HG02759 (cell line): ENCODE data around the gene ABHD17B.
"Not testable (repeated sequence)": the region's sequence is repeated elsewhere in the genome, so short reads cannot be mapped to it uniquely, and the experiment has no call there.

Experiments used
- ATAC-seq: cut with Tn5 transposase; IDR thresholded peaks from one replicate; pipeline ENCODE4 v1.9.1; 2021; ENCODE audit warnings: mild to moderate bottlenecking, moderate library complexity; ENCODE audit not compliant: unreplicated experiment

ABHD17B gene

GRCh38 chr9:71916834-71917534, 6.0 kb upstream of the ABHD17B start:
- ATAC-seq: peak; percentile 96

DNA sequence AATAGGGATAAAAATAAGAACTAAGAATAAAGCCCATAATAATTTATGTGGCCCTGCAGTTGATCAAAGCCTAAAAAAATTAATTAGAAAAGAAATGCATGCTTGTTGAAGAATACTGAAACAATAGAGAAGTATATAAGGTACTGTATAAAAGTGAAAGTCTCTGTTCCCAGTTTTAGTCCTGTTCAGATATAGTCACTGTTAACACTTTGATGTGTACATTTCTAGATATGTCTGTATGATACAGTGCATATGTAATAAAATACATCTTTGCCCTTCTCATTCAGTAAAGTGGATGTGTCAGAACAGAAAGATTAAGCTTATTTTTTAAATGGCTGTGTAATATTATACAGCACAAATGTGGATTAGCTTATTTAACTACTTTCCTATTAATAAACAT, 4.5 kb upstream of the ABHD17B start:
- ATAC-seq: no peak

- no peak for ATAC-seq
These were observed 929 bp upstream of the ABHD17B start for GRCh38 chr9:71911908-71912335.

GRCh38 chr9:71910650-71911060, 338 bp downstream of the ABHD17B start:
- ATAC-seq: peak; percentile 21

GRCh38 chr9:71909887-71910649, 925 bp downstream of the ABHD17B start:
- ATAC-seq: peak; percentile 12

- no peak for ATAC-seq
These were observed 2.2 kb downstream of the ABHD17B start for GRCh38 chr9:71908825-71909224.

GRCh38 chr9:71904076-71904475, 6.9 kb downstream of the ABHD17B start:
- no peak for ATAC-seq

- ATAC-seq: no peak
These were observed 9.0 kb downstream of the ABHD17B start for GRCh38 chr9:71901695-71902597.

- ATAC-seq: not testable (repeated sequence)
These were observed 12.2 kb downstream of the ABHD17B start for GRCh38 chr9:71898756-71899155.

DNA sequence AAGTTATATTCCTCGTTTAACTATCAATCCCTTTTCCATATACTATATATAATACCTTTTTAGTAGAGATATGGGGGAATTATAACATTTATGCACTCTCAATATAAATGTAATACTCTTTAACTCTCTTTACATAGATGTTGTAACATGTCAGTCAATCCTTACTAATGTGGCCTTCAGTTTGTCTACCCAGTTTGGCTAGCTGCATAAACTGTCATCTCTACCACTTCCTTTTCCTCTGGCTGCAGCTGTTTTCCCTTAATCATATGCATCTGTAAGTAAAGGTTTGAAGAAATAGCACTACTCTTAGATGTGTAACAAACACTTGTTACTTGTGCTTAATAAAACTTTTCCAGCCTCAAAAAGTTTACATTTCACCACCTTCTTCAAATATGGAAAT, 13.4 kb downstream of the ABHD17B start:
- ATAC-seq: peak; percentile 55

GRCh38 chr9:71896761-71897160, 14.2 kb downstream of the ABHD17B start:
- ATAC-seq: no peak

- ATAC-seq: no peak
These were observed 15.0 kb downstream of the ABHD17B start for GRCh38 chr9:71895955-71896354.

DNA sequence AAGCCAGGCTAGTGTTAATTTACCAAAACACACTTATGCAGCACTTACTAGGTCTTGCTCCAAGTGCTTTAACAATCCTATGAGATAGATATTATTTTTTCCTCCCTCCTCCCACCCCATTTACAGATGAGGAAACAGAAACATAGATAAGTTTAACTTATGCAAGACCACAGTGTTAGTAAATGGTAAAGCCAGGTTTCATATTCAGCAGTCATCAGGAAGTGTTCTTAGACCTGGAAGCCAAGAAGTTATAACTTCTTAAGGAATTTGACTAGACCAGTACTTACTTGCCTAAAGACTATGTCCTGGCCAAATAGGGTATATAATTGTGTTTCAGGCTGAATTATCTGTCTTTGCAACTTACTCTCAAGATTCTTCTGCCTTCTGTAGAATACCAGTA, 15.9 kb downstream of the ABHD17B start:
- ATAC-seq: peak; percentile 48

DNA sequence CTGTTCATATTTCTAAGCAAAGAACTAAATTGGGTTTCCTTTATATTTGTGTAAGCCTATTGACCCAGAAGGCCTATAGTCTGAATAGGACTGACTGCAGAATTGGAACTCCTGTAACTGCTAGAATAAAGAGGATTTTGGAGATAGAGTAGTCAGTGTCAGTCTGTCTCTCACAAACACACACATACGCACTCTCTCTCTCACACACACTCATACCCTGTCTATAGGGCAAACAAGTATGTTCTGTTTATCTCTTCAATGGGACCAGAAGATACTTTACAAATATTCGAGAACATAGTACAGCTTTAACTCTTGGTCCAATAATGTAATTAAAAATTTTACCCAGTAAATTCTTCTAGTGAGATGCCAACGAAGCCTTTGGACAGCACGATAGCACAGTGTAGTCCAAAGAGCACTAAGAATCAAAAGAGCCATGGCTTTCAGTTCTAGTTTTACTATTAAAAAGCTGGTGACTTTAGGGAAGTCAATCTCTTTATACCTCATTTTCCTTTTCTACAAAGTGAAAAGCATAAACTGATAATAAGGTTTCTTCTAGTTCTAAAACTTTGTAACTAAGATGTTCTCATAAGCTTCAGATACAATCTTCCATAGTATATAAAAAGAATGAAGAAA, 19.3 kb downstream of the ABHD17B start:
- ATAC-seq: peak; percentile 41

GRCh38 chr9:71890042-71890679, 20.8 kb downstream of the ABHD17B start:
- no peak for ATAC-seq

GRCh38 chr9:71887362-71887761, 23.6 kb downstream of the ABHD17B start:
- ATAC-seq: no peak

GRCh38 chr9:71886541-71886940, 24.5 kb downstream of the ABHD17B start:
- ATAC-seq: no peak

DNA sequence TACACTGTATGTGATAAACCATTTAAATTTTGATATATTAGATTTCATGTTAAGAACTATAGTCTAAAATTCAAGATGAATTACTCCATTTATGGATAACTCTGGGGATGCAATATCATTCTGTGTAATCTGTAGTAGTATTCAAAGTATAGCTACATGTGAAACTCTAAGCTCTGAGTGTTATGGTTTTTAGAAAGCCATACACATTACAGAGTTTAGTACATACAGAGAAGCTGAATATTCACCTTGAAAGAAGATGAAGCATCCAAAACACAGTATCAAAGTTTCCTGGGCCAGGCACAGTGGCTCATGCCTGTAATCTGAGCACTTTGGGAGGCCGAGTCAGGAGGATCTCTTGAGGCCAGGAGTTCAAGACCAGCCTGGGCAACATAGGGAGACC, 25.0 kb downstream of the ABHD17B start:
- ATAC-seq: no peak

DNA sequence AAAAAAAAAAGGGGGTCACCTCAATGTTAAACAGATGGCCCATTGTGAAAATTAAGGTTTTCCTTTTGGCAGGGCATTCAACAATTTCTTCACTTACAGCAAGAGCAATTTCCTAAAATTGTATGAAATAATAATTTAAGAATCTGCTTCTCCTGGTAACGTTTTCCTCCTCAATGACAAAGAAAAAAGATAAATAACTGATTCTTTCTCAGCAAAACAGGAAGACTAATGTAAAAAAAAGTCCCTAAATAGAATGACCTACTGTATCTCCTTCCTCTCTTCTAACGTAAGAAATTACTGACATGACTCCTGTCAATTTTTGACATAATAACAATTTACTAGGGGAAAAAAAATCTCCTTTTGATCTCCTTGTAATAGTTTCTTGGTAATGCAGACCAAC, 25.5 kb downstream of the ABHD17B start:
- no peak for ATAC-seq

GRCh38 chr9:71884005-71884404, 27.0 kb downstream of the ABHD17B start:
- no peak for ATAC-seq
